Skeletal muscle tissue (tissue), 4 donors: ENCODE results near the gene PET100. TPM values are rescaled to one million over a fixed set of nuclear protein-coding genes. Genes with fewer than 3 reads are reported as not detected.

Source experiments
- H3K27ac ChIP-seq: one replicate; pipeline ENCODE4 v1.7.0; 2013; ENCODE audit warnings: mild to moderate bottlenecking, low read depth, low read length, inconsistent platforms
- H3K27me3 ChIP-seq, 3 donors: one replicate each; pipeline ENCODE4 v1.7.0; 2013; ENCODE audit warnings: low read length in 3 of 3; ENCODE audit not compliant: control insufficient read depth in 3 of 3, insufficient read depth in 3 of 3
- H3K36me3 ChIP-seq, 3 donors: one replicate each; pipeline ENCODE4 v1.7.0; 2013; ENCODE audit warnings: low read length in 3 of 3; ENCODE audit not compliant: control insufficient read depth in 3 of 3, insufficient read depth in 3 of 3
- H3K4me1 ChIP-seq, 3 donors: one replicate each; pipeline ENCODE4 v1.7.0; 2013; ENCODE audit warnings: low read length in 3 of 3, mild to moderate bottlenecking in 3 of 3; ENCODE audit not compliant: control insufficient read depth in 3 of 3, insufficient read depth in 3 of 3
- H3K4me3 ChIP-seq, 3 donors: one replicate each; pipeline ENCODE4 v1.7.0; 2013; ENCODE audit warnings: low read length in 3 of 3
- H3K9ac ChIP-seq, 3 donors: one replicate each; pipeline ENCODE4 v1.7.0; 2013; ENCODE audit warnings: low read length in 3 of 3, mild to moderate bottlenecking in 3 of 3, moderate library complexity in 2 of 3, low read depth in 1 of 3
- H3K9me3 ChIP-seq, 3 donors: one replicate each; pipeline ENCODE4 v1.7.0; 2013; ENCODE audit warnings: low read length in 3 of 3; ENCODE audit not compliant: control insufficient read depth in 3 of 3
- total RNA-seq: library from RNA; depleted of rRNA; stranded (reverse); fragments of >200 nt; gene quantifications from one replicate; pipeline ENCODE4 v1.2.3, GENCODE V29; 2014
- donor health status: Osteomylitis.

Gene PET100, protein sequence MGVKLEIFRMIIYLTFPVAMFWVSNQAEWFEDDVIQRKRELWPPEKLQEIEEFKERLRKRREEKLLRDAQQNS
- 44.9 TPM for total RNA-seq

DNA sequence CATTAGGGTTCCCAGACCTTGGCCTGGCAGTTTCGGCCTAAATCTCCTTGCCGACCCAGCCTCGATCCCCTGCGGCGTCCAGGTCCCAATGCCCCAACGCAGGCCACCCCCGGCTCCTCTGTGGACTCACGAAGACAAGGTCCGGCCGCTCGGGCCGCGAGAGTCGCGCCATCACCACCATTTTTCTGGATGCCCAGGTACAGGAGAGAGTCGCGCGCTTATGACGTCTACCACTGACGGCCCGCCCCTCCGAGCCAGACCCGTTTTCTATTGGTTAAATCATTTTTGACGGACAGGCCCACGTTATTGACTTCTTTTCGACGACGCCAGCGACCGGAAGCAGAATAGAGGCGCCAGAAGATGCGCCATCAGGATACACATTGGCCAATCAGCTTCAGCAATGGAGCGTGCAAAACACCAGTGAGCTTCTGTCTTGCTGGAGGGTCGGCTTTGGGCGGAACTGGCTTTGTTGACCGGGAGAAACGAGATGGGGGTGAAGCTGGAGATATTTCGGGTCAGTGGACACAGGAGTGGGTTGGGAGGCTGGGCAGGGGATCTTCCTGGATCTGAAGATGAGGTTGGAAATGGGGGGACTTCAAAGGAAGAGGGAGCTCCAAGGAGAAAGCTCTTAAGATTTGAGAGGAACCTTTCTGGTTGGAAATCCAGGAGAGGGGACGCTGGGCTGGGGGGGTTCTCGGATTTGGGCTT lies at the start of gene PET100, which contains the start of gene XAB2:
Gene PET100, plus strand, starts transcription at position 447 of the 708 bp plus-strand sequence. Its CDS starts 41 bp downstream, at position 488.
Gene XAB2, minus strand, starts transcription at position 199 of the 708 bp plus-strand sequence. Its CDS starts 18 bp downstream, at position 181.
- peak within 1 kb of the TSS; percentile 95 to 100 (median 99) for H3K4me3 ChIP-seq
- peak within 1 kb of the TSS; percentile 90 for H3K27ac ChIP-seq
- H3K27me3 ChIP-seq = peaks cover 0 to under 1% (median 0%) of the 10 kb centered on the region in 3 donors
- H3K9ac ChIP-seq = peak within 1 kb of the TSS; percentile 96 to 99 (median 96)
- H3K9me3 ChIP-seq = no peaks in the 10 kb centered on the region
- peaks cover 26 to 37% (median 26%) of the 10 kb centered on the region in 3 donors for H3K4me1 ChIP-seq
- peaks cover 18 to 27% (median 18%) of the 10 kb centered on the region in 3 donors for H3K36me3 ChIP-seq

DNA sequence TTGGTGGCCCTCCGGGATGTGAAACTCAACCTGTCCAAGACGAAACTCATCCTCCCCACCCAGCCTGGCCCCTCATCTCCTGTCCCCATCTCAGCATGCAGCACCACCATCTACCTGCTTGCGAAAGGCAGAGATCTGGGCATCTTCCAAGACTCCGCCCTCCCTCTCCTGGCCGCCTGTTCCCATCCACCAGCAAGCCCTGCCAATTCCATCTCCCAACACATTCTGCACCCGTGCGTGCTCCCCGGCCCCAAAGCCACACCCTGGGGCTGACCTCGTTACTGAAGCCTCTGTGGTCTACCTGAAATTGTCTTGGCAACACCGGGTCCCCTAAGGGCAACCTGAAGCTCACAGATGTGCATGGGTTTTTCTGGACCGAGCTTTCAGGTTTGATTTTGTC lies 47.1 kb upstream of the PET100 start:
- Histone ChIP-seq H3K4me3 (no peak overlapping the region), H3K4me1 (no peaks in the 10 kb centered on the region), H3K9me3 (no peaks in the 10 kb centered on the region), H3K36me3 (no peaks in the 10 kb centered on the region), H3K27me3 (no peaks in the 10 kb centered on the region), H3K9ac (no peak overlapping the region), H3K27ac (no peak overlapping the region)

DNA sequence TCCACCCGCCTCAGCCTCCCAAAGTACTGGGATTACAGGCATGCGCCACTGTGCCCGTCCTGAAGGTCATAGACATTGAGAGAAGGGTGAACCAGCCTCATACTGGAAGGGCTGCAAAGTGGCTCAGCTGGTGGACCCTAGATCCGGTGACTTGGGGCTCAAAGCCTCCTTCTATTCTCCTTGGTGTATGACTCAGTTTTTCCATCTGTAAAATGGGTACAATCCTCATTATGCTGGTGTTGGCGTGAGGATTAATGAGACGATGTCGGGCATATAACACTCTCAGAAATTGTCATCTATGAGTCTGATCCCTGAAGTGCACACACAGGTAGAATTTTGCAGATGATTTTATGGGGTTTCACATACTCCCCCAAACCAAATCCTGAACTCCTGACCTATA lies 39.8 kb upstream of the PET100 start:
- no peaks in the 10 kb centered on the region for H3K36me3 ChIP-seq
- no peak overlapping the region for H3K27ac ChIP-seq
- H3K27me3 ChIP-seq = peaks cover 9 to 14% (median 11%) of the 10 kb centered on the region in 3 donors
- no peaks in the 10 kb centered on the region for H3K4me1 ChIP-seq
- H3K9me3 ChIP-seq = no peaks in the 10 kb centered on the region
- no peak overlapping the region for H3K4me3 ChIP-seq
- H3K9ac ChIP-seq = no peak overlapping the region

DNA sequence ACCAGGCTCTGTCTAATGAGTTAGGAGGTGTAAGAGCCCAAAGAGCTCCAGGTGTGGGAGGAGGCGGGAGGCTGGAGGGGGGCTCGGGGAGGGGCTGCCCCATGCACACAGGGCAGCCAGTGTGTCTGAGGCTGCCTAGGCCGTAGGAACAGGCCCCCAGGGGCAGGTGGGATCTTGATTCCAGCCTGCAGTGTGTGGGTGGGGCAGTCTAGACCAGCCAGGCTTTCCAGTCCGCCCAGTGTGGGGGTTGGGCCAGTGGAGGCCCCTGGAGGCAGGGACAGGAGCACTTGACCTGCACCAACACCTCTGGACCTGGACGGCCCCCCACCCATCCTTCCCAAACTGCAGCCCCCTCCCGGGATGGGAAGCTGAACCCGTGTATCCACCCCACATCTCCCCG lies 39.3 kb upstream of the PET100 start:
- Histone ChIP-seq H3K4me1 (no peaks in the 10 kb centered on the region), H3K36me3 (no peaks in the 10 kb centered on the region), H3K9ac (no peak overlapping the region), H3K27ac (no peak overlapping the region), H3K27me3 (peaks cover 13 to 17% (median 15%) of the 10 kb centered on the region in 3 donors), H3K9me3 (no peaks in the 10 kb centered on the region), H3K4me3 (no peak overlapping the region)

DNA sequence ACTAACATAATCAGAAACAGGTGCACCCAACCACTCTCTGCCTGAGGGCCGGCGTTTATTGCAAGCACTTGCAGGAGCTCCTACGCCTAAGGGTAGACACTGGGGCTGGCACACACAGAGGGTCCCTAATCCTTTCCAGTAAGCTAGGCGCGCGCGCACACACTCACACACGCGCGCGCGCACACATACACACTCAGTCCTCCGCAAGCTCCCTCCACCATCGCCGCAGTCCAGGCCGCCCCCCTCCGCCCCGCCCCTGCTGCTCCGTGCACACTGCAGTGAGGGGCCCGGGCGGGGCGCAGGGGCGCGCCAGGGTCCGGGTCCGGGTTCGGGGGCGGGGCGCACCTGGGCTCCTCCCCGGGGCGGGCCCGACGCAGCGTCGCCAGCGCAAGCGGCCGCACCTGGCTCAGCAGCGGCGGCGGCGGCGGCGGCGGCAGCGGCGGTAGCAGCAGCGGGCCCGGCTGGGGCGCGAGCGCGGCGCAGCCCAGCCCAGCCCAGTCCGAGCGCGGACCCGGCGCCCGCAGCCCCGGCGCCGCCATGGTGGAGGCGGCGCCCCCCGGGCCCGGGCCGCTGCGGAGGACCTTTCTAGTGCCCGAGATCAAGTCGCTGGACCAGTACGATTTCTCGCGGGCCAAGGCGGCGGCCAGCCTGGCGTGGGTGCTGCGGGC lies 34.0 kb upstream of the PET100 start, which contains the start of gene CAMSAP3:
Gene CAMSAP3, plus strand, starts transcription at position 398 of the 668 bp plus-strand sequence. Its CDS starts 140 bp downstream, at position 538.
- H3K36me3 ChIP-seq = no peaks in the 10 kb centered on the region
- no peaks in the 10 kb centered on the region for H3K9me3 ChIP-seq
- no peak within 1 kb of the TSS for H3K27ac ChIP-seq
- H3K4me1 ChIP-seq = peaks cover 0 to 2% (median 0%) of the 10 kb centered on the region in 3 donors
- no peak within 1 kb of the TSS for H3K4me3 ChIP-seq
- peaks cover 32 to 34% (median 33%) of the 10 kb centered on the region in 3 donors for H3K27me3 ChIP-seq
- H3K9ac ChIP-seq = no peak within 1 kb of the TSS

DNA sequence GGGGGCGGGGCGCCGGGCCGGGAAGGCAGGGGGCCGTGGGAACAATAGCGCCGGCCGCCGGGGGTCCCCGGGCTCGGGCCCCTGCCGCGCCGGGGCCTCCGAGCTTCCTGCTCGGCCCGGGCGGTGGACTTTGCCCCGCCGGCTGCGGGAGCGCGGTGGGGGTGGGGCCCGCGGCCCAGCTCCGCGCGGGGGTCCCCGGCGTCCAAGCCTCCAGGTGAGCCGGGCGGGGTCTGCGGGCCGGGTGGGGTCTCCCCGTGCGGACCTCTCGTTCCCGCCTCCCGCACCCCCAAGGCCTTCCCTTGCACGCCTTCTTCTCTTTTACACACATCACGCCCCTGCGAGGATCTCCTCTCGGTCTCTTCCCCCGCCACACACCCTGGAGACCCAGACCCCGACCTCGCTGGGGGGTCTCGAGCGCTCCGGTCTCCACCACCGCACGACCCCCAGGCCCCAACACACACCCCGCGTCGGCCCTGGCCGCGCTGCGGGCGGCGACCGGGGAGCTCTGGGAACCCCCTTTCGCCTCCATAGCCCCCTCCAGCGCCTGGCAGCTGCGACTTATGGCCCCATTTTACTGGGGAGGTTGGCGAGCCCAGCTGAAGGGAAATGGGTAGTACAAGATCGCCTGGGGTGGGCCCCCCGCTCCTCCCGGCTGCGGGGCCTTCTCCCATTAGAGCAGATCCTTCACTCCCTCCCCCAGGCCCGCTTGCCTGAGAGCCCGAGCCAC lies 33.2 kb upstream of the PET100 start:
- peaks cover 30 to 34% (median 32%) of the 10 kb centered on the region in 3 donors for H3K27me3 ChIP-seq
- no peak overlapping the region for H3K4me3 ChIP-seq
- H3K27ac ChIP-seq = no peak overlapping the region
- H3K9ac ChIP-seq = no peak overlapping the region
- H3K4me1 ChIP-seq = peaks cover 0 to 2% (median 0%) of the 10 kb centered on the region in 3 donors
- H3K36me3 ChIP-seq = no peaks in the 10 kb centered on the region
- no peaks in the 10 kb centered on the region for H3K9me3 ChIP-seq

DNA sequence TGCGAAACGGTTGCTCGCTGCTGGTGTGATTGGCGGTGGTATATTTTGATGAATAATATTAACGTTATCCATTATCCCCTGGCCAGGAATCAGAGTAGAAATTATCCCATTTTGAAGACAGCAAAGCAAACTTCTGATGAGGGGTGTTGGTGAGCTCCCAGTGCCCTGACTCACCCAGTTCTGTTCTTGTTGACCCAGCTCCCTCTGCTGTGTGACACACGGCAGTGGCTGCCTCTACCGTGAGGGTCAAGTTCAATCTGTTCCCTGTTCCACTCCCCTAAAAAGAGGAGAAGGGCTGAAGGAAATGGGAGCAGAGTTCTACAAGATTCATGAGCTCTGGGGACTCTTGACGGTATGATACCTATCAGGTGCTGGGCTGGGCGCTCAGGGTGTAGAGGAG lies 31.9 kb upstream of the PET100 start:
- Histone ChIP-seq H3K9me3 (no peaks in the 10 kb centered on the region), H3K27me3 (peaks cover 32 to 38% (median 35%) of the 10 kb centered on the region in 3 donors), H3K9ac (no peak overlapping the region), H3K4me1 (peaks cover 0 to 2% (median 0%) of the 10 kb centered on the region in 3 donors), H3K4me3 (no peak overlapping the region), H3K27ac (no peak overlapping the region), H3K36me3 (no peaks in the 10 kb centered on the region)

DNA sequence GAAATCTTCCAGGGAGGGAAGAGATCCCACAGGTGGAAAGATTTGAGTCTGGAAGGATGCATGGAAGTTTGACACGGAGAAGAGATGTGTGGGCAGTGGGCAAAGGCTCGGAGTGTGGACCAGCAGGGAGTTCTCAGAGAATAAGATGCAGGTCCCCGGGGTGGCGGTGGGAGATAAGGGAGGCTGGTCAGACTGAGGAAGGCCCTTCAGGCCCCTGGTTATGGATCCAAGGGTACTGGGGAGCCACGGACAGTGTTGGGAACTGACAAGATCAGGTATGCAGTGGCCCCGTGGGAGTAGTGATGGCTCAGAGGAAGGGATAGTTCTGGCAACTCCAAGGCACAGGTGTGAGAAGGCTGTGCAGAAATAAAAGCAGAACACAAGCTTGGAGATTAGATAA lies 31.4 kb upstream of the PET100 start:
- Histone ChIP-seq H3K4me1 (peaks cover 0 to 2% (median 0%) of the 10 kb centered on the region in 3 donors), H3K36me3 (no peaks in the 10 kb centered on the region), H3K9me3 (no peaks in the 10 kb centered on the region), H3K4me3 (no peak overlapping the region), H3K27ac (no peak overlapping the region), H3K27me3 (peaks cover 32 to 38% (median 35%) of the 10 kb centered on the region in 3 donors), H3K9ac (no peak overlapping the region)

DNA sequence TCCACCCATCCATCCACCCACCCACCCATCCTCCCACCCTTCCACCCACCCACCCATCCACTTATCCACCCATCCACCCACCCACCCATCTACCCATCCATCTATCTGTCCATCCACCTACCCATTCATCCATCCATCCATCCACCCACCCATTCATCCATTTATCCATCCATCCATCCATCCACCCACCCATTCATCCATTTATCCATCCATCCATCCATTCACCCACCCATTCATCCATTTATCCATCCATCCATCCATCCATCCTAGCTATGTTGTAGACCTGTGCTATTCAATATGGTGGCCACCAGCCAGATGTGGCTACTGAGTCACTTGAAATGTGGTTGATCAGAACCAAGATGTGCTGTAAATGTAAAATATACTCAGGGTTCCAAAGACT lies 28.9 kb upstream of the PET100 start:
- no peak overlapping the region for H3K4me3 ChIP-seq
- H3K9me3 ChIP-seq = no peaks in the 10 kb centered on the region
- H3K4me1 ChIP-seq = peaks cover 0 to 2% (median 0%) of the 10 kb centered on the region in 3 donors
- no peak overlapping the region for H3K27ac ChIP-seq
- no peaks in the 10 kb centered on the region for H3K36me3 ChIP-seq
- no peak overlapping the region for H3K9ac ChIP-seq
- H3K27me3 ChIP-seq = peaks cover 31 to 38% (median 32%) of the 10 kb centered on the region in 3 donors
